Measurements from ENCODE around the gene TSPOAP1.

Gene TSPOAP1

GRCh38 chr17:58334256-58334655, 5.7 kb upstream of the TSPOAP1 start:
- TF ChIP-seq CTCF (IDR thresholded peaks at IDR 0.05; ENCODE audit: low read depth, low read length): no peak
- no peak overlapping the region for H3K4me3 ChIP-seq (ENCODE audit: low read depth, low read length)

GRCh38 chr17:58333736-58334207, 5.2 kb upstream of the TSPOAP1 start:
- no peak overlapping the region for H3K4me3 ChIP-seq (ENCODE audit: low read depth, low read length)
- TF ChIP-seq CTCF (IDR thresholded peaks at IDR 0.05; ENCODE audit: low read depth, low read length): no peak

GRCh38 chr17:58332778-58333735, 4.5 kb upstream of the TSPOAP1 start:
- no peak overlapping the region for H3K4me3 ChIP-seq (ENCODE audit: low read depth, low read length)

GRCh38 chr17:58331815-58332777, 3.5 kb upstream of the TSPOAP1 start:
- TF ChIP-seq CTCF (IDR thresholded peaks at IDR 0.05; ENCODE audit: low read depth, low read length): no peak
- H3K4me3 ChIP-seq (ENCODE audit: low read depth, low read length): no peak overlapping the region

More at GRCh38 chr17:58332778-58333735, 4.5 kb upstream of the TSPOAP1 start:
- TF ChIP-seq CTCF (IDR thresholded peaks at IDR 0.05; ENCODE audit: low read depth, low read length): no peak

GRCh38 chr17:58330997-58331814, 2.6 kb upstream of the TSPOAP1 start:
- no peak overlapping the region for H3K4me3 ChIP-seq (ENCODE audit: low read depth, low read length)
- no peak for TF ChIP-seq CTCF (IDR thresholded peaks at IDR 0.05; ENCODE audit: low read depth, low read length)

GRCh38 chr17:58330538-58330996, 2.0 kb upstream of the TSPOAP1 start:
- H3K4me3 ChIP-seq (ENCODE audit: low read depth, low read length): no peak overlapping the region
- TF ChIP-seq CTCF (IDR thresholded peaks at IDR 0.05; ENCODE audit: low read depth, low read length): no peak

Measured in WI38 (cell line).